WTC11 (cell line): Measurements from ENCODE around the gene MMP28. TPM values are rescaled to one million over a fixed set of nuclear protein-coding genes. Genes with fewer than 3 reads are reported as not detected.

Experiments
- ATAC-seq: fragments of 200-7000 bp; cut with Tn5 transposase; 2 replicates; pipeline ENCODE4 v1.10.0; 2021; ENCODE audit warnings: mild to moderate bottlenecking, moderate library complexity
- CTCF ChIA-PET: fragments of 300-600 bp; sonication (Branson Sonifier 250); formaldehyde crosslinking; loops from one replicate; lab custom pipeline; 2021; ENCODE audit warnings: antibody characterized with exemption; lab: Charles Lee
- POLR2A ChIA-PET: fragments of 350-600 bp; sonication (Branson Sonifier 250); formaldehyde crosslinking; loops from one replicate; lab custom pipeline; 2021; ENCODE audit warnings: antibody characterized with exemption; lab: Charles Lee
- DNase-seq: peaks from one replicate; pipeline ENCODE4 v3.0.0; 2021; ENCODE audit warnings: low spot score
- H3K27ac Mint-ChIP-seq: 2 replicates; pipeline ENCODE4 v1.8.0; 2021; ENCODE audit warnings: mixed read lengths
- H3K27me3 Mint-ChIP-seq: 2 replicates; pipeline ENCODE4 v1.8.0; 2021; ENCODE audit warnings: low read depth, mild to moderate bottlenecking, moderate library complexity, mixed read lengths
- H3K36me3 Mint-ChIP-seq: 2 replicates; pipeline ENCODE4 v1.8.0; 2021; ENCODE audit warnings: mixed read lengths
- H3K4me1 Mint-ChIP-seq: 2 replicates; pipeline ENCODE4 v1.8.0; 2022; ENCODE audit warnings: mixed read lengths
- H3K4me3 Mint-ChIP-seq: 2 replicates; pipeline ENCODE4 v1.8.0; 2021; ENCODE audit warnings: mild to moderate bottlenecking, moderate library complexity, mixed read lengths
- H3K9me3 Mint-ChIP-seq: 2 replicates; pipeline ENCODE4 v1.8.0; 2021; ENCODE audit warnings: mixed read lengths
- AFF4 ChIP-seq: sonication (generic); formaldehyde crosslinking; IDR thresholded peaks from 2 replicates; pipeline ENCODE4 v1.8.1; 2023; ENCODE audit warnings: mild to moderate bottlenecking, missing genetic modification reagents, borderline replicate concordance
- ATF6 ChIP-seq: sonication (generic); formaldehyde crosslinking; IDR thresholded peaks from 2 replicates; pipeline ENCODE4 v1.8.1; 2023; ENCODE audit warnings: mild to moderate bottlenecking, missing genetic modification reagents
- CBFB ChIP-seq: sonication (generic); formaldehyde crosslinking; IDR thresholded peaks from 2 replicates; pipeline ENCODE4 v1.8.1; 2022; ENCODE audit warnings: mild to moderate bottlenecking, low read depth, missing genetic modification reagents
- FOXJ3 ChIP-seq: sonication (generic); formaldehyde crosslinking; IDR thresholded peaks from 2 replicates; pipeline ENCODE4 v1.9.0; 2021; ENCODE audit warnings: missing genetic modification reagents, mild to moderate bottlenecking, borderline replicate concordance
- FOXK1 ChIP-seq: sonication (generic); formaldehyde crosslinking; IDR thresholded peaks from 2 replicates; pipeline ENCODE4 v1.8.0; 2022; ENCODE audit warnings: mild to moderate bottlenecking, moderate library complexity, missing genetic modification reagents
- IRF2 ChIP-seq: sonication (generic); formaldehyde crosslinking; IDR thresholded peaks from 2 replicates; pipeline ENCODE4 v1.8.0; 2022; ENCODE audit warnings: low read depth, missing genetic modification reagents, borderline replicate concordance
- KAT7 ChIP-seq: sonication (generic); formaldehyde crosslinking; IDR thresholded peaks from 2 replicates; pipeline ENCODE4 v1.8.1; 2023; ENCODE audit warnings: missing genetic modification reagents, mild to moderate bottlenecking, borderline replicate concordance
- NFYB ChIP-seq: sonication (generic); formaldehyde crosslinking; conservative IDR thresholded peaks from 2 replicates; pipeline ENCODE4 v1.8.0; 2022; ENCODE audit warnings: low read depth, missing genetic modification reagents
- OVOL2 ChIP-seq: fragments of 250-450 bp; sonication (Bioruptor Pico); IDR thresholded peaks from 2 replicates; pipeline ENCODE4 v1.9.0; 2021; ENCODE audit warnings: mild to moderate bottlenecking, borderline replicate concordance
- SMAD4 ChIP-seq: sonication (generic); formaldehyde crosslinking; IDR thresholded peaks from 2 replicates; pipeline ENCODE4 v1.8.0; 2022; ENCODE audit warnings: mild to moderate bottlenecking, missing genetic modification reagents
- SOX15 ChIP-seq: fragments of 250-450 bp; sonication (Bioruptor Pico); IDR thresholded peaks from 2 replicates; pipeline ENCODE4 v1.9.0; 2021; ENCODE audit warnings: mild to moderate bottlenecking
- TCF7 ChIP-seq: sonication (generic); formaldehyde crosslinking; IDR thresholded peaks from 2 replicates; pipeline ENCODE4 v1.8.0; 2022; ENCODE audit warnings: mild to moderate bottlenecking, low read depth, missing genetic modification reagents, moderate library complexity
- TEAD1 ChIP-seq: sonication (generic); formaldehyde crosslinking; IDR thresholded peaks from 2 replicates; pipeline ENCODE4 v1.8.0; 2022; ENCODE audit warnings: mild to moderate bottlenecking, missing genetic modification reagents
- TEAD4 ChIP-seq: sonication (generic); formaldehyde crosslinking; IDR thresholded peaks from 2 replicates; pipeline ENCODE4 v1.8.0; 2022; ENCODE audit warnings: mild to moderate bottlenecking, missing genetic modification reagents
- USF1 ChIP-seq: sonication (generic); formaldehyde crosslinking; IDR thresholded peaks from 2 replicates; pipeline ENCODE4 v1.8.0; 2022; ENCODE audit warnings: mild to moderate bottlenecking, missing genetic modification reagents
- USF2 ChIP-seq: sonication (generic); formaldehyde crosslinking; IDR thresholded peaks from 2 replicates; pipeline ENCODE4 v1.8.1; 2023; ENCODE audit warnings: mild to moderate bottlenecking, missing genetic modification reagents, moderate library complexity
- ZMAT4 ChIP-seq: fragments of 250-450 bp; sonication (Bioruptor Pico); IDR thresholded peaks from 2 replicates; pipeline ENCODE4 v1.9.0; 2021; ENCODE audit warnings: mild to moderate bottlenecking
- ZNF416 ChIP-seq: fragments of 250-450 bp; sonication (Bioruptor Pico); IDR thresholded peaks from 2 replicates; pipeline ENCODE4 v1.9.0; 2021; ENCODE audit warnings: mild to moderate bottlenecking, inconsistent platforms
- ZNF671 ChIP-seq: fragments of 250-450 bp; sonication (Bioruptor Pico); IDR thresholded peaks from 2 replicates; pipeline ENCODE4 v1.8.0; 2021; ENCODE audit warnings: mild to moderate bottlenecking
- total RNA-seq: library from RNA; stranded (reverse); gene quantifications from 3 replicates; pipeline ENCODE4 v1.2.3, GENCODE V29; 2021
- TF ChIP-seq, protein P1 (sequence below): fragments of 250-450 bp; sonication (Bioruptor Pico); conservative IDR thresholded peaks from 2 replicates; pipeline ENCODE4 v1.9.0; 2021; ENCODE audit warnings: mild to moderate bottlenecking
- TF ChIP-seq, protein P2 (sequence below): fragments of 250-450 bp; sonication (Bioruptor Pico); IDR thresholded peaks from 2 replicates; pipeline ENCODE4 v2.1.2; 2022; ENCODE audit warnings: mild to moderate bottlenecking, moderate library complexity

Gene MMP28
- total RNA-seq, 1 experiment from 2014 or later = 0.22 TPM

DNA sequence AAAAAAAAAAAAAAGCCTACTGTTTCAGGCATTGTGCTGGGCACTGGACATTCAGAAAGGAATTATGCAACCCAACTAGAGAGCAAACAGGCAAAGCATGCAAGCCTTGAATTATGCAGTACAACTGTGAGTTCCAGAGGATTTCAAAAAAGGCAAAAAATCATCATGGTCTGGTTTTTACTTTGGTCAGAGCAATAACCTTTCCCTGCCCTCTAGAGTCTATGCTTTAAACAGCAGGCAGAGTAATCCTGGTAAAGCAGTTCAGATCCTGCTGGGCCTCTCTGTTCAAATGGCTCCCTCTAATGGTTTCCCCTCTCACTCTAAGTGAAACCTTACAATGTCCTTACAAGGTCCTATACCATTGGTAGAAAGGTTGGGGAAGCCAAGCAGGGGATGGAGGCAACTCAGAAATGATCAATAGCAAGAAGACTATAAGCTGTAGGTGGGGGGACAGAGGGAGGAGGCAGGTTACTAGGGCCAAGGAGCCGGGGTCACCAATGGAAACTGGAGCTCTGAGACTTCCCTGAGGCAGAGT, 9.3 kb upstream of the MMP28 start (continued):
- no peak for TF ChIP-seq ZNF671 (CRISPR knock-in tag)
- no peak for TF ChIP-seq NFYB (CRISPR knock-in tag)
- TF ChIP-seq SMAD4 (CRISPR knock-in tag) = no peak
- no peak for TF ChIP-seq OVOL2 (CRISPR knock-in tag)
- no peak for TF ChIP-seq AFF4 (CRISPR knock-in tag)
- TF ChIP-seq, protein P1, sequence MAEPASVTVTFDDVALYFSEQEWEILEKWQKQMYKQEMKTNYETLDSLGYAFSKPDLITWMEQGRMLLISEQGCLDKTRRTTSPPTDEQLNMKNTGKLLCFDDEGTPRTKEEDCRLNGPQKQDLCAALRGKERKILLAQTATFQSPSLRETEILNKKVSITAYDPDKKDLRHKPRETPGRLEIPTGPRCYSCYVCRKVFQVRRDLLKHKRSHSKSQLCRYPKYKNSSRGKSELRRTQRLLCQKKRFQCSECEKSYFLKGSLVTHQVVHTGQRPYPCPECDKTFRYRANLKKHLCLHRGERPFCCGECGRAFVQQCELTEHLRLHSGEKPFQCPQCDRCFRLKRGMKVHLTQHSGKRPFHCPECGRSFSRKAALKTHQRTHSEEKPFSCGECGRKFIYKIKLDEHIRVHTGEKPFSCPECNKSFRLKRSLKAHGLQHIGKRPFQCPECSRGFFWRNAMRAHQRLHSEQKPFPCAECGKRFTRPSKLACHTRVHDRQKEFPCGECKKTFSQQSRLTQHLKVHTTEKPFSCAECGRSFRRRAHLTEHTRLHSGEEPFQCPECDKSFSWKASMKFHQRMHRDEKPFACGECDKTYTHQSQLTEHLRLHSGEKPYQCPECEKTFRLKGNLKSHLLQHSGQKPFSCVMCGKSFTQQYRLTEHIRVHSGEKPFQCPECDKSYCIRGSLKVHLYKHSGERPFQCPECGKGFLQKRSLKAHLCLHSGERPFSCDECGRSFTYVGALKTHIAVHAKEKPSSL (CRISPR knock-in tag) = no peak
- TF ChIP-seq, protein P2, sequence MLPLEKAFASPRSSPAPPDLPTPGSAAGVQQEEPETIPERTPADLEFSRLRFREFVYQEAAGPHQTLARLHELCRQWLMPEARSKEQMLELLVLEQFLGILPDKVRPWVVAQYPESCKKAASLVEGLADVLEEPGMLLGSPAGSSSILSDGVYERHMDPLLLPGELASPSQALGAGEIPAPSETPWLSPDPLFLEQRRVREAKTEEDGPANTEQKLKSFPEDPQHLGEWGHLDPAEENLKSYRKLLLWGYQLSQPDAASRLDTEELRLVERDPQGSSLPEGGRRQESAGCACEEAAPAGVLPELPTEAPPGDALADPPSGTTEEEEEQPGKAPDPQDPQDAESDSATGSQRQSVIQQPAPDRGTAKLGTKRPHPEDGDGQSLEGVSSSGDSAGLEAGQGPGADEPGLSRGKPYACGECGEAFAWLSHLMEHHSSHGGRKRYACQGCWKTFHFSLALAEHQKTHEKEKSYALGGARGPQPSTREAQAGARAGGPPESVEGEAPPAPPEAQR = no peak
- no peak for TF ChIP-seq FOXJ3
- no peak for TF ChIP-seq ZNF416 (CRISPR knock-in tag)
- TF ChIP-seq IRF2 = no peak
- no peak for TF ChIP-seq ZMAT4 (CRISPR knock-in tag)

DNA sequence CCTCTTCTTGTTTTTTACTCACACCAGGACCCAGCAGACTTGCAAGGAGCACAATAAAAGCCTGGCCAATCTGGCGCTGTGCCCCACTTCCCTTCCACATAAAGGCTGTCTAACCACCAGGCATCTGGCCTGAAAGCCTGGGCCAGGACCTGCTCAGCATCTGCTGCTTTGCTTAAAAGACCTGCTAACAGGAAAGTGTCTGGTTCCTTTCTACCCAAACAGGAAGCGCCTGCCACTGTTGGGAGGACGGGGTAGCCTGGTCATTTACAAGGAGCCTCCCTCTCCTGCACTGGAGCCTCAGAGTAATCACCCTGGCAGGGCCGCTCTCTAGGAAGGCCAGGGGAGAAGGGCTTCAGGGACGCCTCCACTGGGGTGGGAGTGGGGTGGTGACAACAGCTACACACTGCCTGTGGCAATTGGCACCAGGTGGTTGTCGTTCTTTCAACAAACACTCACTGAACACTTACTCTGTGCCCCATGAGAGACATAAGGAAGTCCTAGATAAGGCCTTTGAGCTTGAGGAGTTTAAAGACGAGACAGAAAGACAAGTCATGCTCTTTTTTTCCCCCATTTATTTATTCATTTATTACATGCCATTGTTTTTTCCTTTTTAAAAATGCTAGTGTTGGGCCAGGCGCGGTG, 6.3 kb upstream of the MMP28 start:
- no peak overlapping the region for H3K4me3 Mint-ChIP-seq
- DNase-seq (no peak), ATAC-seq (no peak)
- POLR2A ChIA-PET = no interaction called here
- peaks cover 3% of the 10 kb centered on the region; the same call in 1 of the 2 replicates for H3K4me1 Mint-ChIP-seq
- CTCF ChIA-PET = interaction anchor here (1.4 kb wide), 1 partner anchor 38 kb away, joined by 11 read pairs; no protein-coding TSS in a partner anchor
- H3K27ac Mint-ChIP-seq = no peak overlapping the region
- H3K9me3 Mint-ChIP-seq = no peaks in the 10 kb centered on the region
- H3K27me3 Mint-ChIP-seq = peaks cover 31% of the 10 kb centered on the region
- TF ChIP-seq USF1 = no peak
- TF ChIP-seq FOXK1 (CRISPR knock-in tag) = no peak
- TF ChIP-seq TCF7 = no peak
- no peak for TF ChIP-seq KAT7 (CRISPR knock-in tag)
- no peak for TF ChIP-seq ATF6
- no peak for TF ChIP-seq TEAD1 (CRISPR knock-in tag)
- no peak for TF ChIP-seq USF2 (CRISPR knock-in tag)
- no peak for TF ChIP-seq TEAD4 (CRISPR knock-in tag)
- no peak for TF ChIP-seq CBFB
- TF ChIP-seq SOX15 (CRISPR knock-in tag) = no peak
- TF ChIP-seq IRF2 = no peak
- no peaks in the 10 kb centered on the region for H3K36me3 Mint-ChIP-seq
